GM12801 (cell line): ENCODE measurements around the gene AHCYL1.

Source experiments
- CTCF ChIP-seq: IDR thresholded peaks from one replicate; pipeline ENCODE4 v1.5.1; 2011; ENCODE audit warnings: control low read depth; ENCODE audit not compliant: insufficient read length; ENCODE audit errors: extremely low read depth

Gene AHCYL1

GRCh38 chr1:110043016-110043415 lies 58.5 kb downstream of the AHCYL1 start:
- TF ChIP-seq CTCF: no peak

GRCh38 chr1:110047463-110047862 lies 62.9 kb downstream of the AHCYL1 start:
- no peak for TF ChIP-seq CTCF

DNA sequence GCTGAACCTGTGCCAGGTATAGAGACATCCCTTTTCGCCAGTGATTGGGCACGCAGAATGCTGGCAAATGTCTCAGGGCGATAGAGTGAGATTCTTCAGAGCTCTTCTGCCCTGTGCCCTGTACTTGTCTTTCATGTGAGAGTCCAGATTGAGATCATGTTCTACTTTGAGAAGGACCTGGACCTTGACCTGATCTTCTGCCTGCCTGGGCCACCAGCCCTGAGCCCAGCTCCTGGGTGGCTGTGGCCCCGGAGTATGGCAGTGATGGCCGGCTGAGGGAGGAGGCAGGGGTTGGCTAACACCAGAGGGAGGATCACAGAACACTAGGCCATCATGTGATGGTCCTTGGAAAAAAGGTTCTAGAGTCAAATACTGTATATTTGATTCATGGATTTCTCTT lies 63.7 kb downstream of the AHCYL1 start:
- TF ChIP-seq CTCF: no peak

- no peak for TF ChIP-seq CTCF
These were observed 64.5 kb downstream of the AHCYL1 start for GRCh38 chr1:110048923-110049601.

- TF ChIP-seq CTCF: no peak
These were observed 65.4 kb downstream of the AHCYL1 start for GRCh38 chr1:110049801-110050601.

- TF ChIP-seq CTCF: no peak
These were observed 66.2 kb downstream of the AHCYL1 start for GRCh38 chr1:110050602-110051261.

DNA sequence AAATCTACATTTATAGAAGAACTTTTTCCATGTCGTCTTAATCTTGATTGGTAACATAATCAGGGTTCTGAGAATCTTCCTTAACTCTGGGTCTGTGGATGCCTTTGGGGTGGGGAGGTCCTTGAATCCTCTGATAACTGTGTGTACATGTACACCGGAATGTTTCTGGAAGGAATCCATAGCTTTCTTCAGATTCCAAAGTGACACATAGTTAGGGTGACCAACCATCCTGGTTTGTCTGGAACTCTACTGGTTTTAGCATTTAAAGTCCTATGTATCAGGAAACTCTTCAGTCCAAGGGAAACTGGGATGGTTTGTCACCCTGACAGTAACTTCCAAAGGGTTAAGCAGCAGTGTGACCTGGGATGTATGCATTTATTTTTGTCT lies 66.7 kb downstream of the AHCYL1 start:
- TF ChIP-seq CTCF: no peak
